GM21529 (cell line): ENCODE measurements around the gene TNF.

Source experiments
- ATAC-seq: cut with Tn5 transposase; IDR thresholded peaks from one replicate; pipeline ENCODE4 v1.9.1; 2021; ENCODE audit not compliant: unreplicated experiment

TNF gene

DNA sequence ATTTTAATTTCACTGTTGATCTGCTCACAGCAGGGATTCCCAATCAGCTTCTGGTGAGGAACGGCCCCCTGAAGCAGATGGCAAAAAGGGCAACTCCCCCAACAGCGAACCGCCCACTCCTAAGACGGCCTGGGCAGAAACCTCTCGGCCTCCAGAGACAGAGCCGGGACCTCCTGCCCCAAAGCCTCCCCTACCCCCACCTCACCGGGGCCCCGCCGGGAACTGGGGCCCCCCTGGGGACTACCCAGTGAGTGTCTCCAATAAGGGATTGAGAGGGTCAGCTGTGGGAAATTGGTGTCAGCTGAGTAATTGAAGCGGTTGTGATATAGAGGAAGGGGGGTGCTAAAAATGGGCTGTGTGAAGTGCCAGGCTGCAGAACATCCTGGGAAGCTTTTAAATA lies 51.6 kb downstream of the TNF start:
- ATAC-seq: no peak

DNA sequence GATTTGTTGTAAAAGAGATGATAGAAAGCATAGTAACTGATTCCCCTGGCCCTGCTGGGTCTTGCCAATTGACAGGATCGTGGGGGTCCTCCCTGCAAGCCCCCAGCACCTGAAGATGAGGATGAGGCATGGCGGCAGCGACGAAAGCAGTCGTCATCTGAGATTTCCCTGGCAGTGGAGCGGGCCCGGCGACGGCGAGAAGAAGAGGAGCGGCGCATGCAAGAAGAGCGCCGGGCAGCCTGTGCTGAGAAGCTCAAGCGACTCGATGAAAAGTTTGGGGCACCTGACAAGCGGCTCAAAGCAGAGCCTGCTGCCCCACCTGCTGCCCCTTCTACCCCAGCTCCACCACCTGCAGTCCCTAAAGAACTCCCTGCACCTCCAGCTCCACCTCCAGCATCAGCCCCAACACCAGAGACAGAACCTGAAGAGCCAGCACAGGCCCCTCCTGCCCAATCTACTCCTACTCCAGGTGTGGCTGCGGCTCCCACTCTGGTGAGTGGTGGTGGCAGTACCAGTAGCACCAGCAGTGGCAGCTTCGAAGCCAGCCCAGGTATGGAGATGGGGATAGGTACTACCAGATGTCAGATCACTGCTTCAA lies 52.4 kb downstream of the TNF start:
- ATAC-seq: no peak
